Posterior vena cava (tissue), 2 donors: ENCODE measurements around the gene ZCCHC4. TPM values are rescaled to one million over a fixed set of nuclear protein-coding genes. Genes with fewer than 3 reads are reported as not detected.
"Not testable (repeated sequence)": the region's sequence is repeated elsewhere in the genome, so short reads cannot be mapped to it uniquely, and the experiment has no call there.

Experiments used
- DNase-seq: peaks from one replicate; pipeline ENCODE4 v3.0.0-alpha.2; 2020; ENCODE audit warnings: low spot score
- intact Hi-C, 2 donors: fragments of 100-400 bp; cut with DNase I; formaldehyde crosslinking; loops; one replicate each; pipeline versions ENCODE4 v1.14.1 to v1.14.2; 2022 to 2023
- total RNA-seq, 2 donors: library from RNA; stranded (reverse); fragmentation: NEBNext Ultra II Directional; extraction: Animal tissue kit (Norgen Biotek cat#: 25700); gene quantifications; one replicate each; pipeline ENCODE4 v1.2.1, GENCODE V29; 2021
- donor health status: DM: yes; HTN: yes; CAD: no.
- donor health status: DM: yes; HTN: yes; CAD: no.

The ZCCHC4 gene
- total RNA-seq, 2 donors from 2014 or later: 8.6 to 9.7 TPM

DNA sequence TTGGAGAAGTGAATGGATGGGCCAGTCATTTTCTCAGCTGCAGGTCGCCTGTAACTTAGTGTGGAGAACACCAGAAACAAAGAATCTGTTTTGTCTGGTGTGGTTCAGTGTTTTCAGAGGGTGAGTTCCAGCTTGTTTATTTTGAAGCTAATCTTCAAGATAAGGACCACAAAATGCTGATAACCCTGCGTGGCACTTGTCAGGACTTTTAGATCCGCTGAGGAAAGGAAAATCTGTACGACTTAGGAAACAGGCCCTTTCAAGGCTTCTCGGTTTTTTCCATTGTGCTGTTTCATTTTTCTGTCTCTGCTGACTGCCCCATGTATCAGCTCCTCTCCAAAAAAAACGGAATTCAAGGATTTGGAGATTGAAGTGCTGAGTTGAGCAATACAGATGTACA is 55.7 kb downstream of the ZCCHC4 start:
- no peak for DNase-seq
- intact Hi-C loops: no loop called here

GRCh38 chr4:25370242-25370641 is 57.7 kb downstream of the ZCCHC4 start:
- intact Hi-C loops: no loop called here
- no peak for DNase-seq

- intact Hi-C loops, DNase-seq: not testable (repeated sequence)
Measured at GRCh38 chr4:25372549-25372948, 60.0 kb downstream of the ZCCHC4 start.

- DNase-seq: peak; percentile 99
- intact Hi-C loops: no loop called here
Measured at GRCh38 chr4:25376754-25377571, 64.4 kb downstream of the ZCCHC4 start, which contains the start of gene ANAPC4. ANAPC4 (plus strand) TSS chr4:25377263; CDS start chr4:25377428, 165 bp downstream.

DNA sequence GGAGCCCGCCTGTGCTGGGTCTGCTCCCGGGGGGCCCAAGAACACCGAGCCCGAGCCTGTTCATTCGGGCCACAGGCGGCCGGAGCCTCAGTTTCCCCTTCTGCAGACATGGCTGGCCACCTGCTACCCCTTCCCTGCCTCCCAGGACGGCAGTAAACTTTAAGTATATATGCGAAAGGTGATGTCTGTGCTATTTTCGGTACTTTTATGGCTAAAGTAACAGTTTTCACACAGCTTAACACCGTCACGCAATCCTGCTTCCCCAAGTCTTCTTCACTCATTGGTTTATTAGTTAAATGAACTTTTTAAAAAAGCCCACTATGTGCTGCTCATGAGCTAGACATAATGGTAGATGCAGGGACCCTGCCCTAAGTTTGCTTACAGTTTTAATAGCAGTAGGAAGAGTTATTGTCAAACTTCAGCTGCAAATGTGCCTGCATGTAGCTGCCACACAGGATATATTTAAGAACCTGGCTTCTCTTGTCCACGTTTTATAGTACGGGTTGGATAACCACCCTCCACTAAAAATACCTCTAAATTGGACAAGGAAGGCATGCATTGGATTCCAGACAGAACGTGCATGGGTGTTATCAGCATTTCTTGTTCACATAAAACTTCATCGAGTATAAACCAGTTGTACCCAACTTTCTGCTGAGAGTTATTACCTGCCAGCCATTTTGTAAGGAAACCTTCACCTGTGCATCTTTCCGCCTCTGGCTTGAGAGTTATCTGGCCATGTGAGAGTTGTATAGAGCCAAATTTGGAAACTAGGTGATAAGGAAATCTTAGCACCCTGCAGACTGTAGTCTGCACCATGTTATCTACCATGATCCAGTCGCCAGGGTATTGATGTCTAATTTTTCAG is 65.2 kb downstream of the ZCCHC4 start:
- intact Hi-C loops: no loop called here
- no peak for DNase-seq

DNA sequence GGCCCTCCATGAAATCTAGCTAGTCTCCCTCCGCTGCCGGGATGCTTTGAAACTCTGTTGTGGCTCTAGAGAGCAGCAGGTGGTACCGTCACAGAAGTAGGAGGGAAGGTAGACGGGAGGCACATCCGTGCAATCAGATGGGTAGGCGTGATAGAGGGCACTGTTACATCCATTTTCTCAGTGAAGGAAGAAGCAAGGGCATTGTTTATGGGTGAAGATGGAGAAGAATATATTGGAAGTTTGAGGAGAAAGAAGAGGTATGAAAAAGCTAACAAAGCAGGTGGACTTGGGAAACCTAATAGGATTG is 65.8 kb downstream of the ZCCHC4 start:
- intact Hi-C loops: no loop called here
- DNase-seq: no peak

GRCh38 chr4:25379591-25379990 is 67.0 kb downstream of the ZCCHC4 start:
- no peak for DNase-seq
- intact Hi-C loops: no loop called here

GRCh38 chr4:25383647-25384046 is 71.1 kb downstream of the ZCCHC4 start:
- intact Hi-C loops: no loop called here
- peak; percentile 19 for DNase-seq

GRCh38 chr4:25386926-25387325 is 74.4 kb downstream of the ZCCHC4 start:
- intact Hi-C loops: no loop called here
- DNase-seq: no peak

DNA sequence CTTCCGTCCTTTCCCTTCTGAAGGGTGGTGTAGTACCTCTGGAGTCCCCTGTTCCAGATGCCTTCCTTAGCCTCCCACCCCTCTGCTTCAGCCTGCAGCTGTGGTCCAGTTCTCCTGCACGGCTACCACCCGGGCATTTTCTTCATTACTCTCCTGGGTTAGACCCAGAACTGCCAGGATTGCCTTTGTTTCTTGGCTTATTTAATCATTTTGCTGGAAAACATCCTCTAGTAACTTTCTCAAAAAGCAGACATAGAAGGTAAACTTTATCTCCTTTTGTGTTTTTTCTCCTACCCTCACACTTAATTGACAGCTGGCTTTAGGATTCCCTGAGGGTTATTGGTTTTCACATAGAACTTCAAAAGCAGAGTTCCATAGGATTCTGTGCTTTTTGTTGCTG is 84.7 kb downstream of the ZCCHC4 start:
- intact Hi-C loops: no loop called here
- DNase-seq: no peak

DNA sequence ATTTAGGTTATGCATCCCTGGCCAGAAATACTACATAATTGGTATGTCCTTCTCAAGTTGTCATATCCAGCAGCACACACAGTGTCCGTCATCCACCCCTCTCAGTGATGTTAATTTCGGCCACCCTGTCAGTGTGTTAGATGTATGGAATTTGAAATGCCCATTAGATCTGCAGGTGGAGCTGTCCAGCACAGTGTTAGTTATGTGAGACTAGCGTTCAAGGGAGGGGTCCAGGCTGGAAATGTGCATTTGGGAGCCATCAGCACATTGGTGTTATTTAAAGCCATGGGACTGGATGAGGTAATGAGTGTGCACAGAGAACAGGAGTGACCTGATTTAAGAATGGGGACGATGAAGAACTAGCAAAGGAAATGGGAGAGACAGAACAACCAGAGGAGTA is 86.9 kb downstream of the ZCCHC4 start:
- intact Hi-C loops: no loop called here
- DNase-seq: no peak

DNA sequence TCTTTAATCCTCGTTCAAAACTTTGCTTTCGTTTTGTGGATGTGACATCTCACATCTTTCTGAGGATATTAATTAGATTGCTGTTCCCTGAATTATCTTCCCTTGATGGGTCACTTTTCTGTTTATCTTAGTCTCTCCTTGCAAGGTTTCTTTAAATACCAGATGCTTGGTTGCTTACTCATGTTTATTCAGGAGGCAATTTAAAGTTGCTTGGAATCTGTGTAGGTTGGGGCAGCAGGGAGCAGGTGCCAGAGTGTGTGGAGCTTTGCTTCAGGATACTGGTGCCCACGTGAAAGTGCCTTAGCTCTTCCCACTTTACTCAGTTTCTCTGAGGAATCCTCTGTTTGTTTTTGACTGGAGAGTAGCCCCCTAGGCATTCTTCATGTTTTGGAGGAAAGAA is 88.5 kb downstream of the ZCCHC4 start:
- intact Hi-C loops: no loop called here
- DNase-seq: no peak

GRCh38 chr4:25402521-25402920 is 89.9 kb downstream of the ZCCHC4 start:
- no peak for DNase-seq
- intact Hi-C loops: no loop called here

DNA sequence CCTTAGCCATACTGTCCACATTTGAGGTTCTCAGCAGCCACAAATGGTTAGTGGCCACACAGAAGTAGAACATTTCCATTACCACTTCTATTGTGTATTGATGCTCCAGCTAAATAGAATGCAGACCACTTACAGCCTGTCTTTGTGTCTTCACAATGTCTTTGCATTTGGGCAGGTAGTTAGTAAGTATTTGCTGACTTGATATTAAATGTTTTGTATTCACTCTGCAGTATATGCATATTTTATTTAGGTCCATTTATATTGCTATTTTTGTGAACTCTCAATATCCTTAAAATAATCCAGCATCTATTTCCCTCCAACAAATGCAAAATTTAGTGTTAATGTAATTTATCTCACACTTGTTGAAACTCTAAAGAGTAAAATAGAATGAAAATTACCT is 91.1 kb downstream of the ZCCHC4 start:
- intact Hi-C loops: no loop called here
- no peak for DNase-seq

DNA sequence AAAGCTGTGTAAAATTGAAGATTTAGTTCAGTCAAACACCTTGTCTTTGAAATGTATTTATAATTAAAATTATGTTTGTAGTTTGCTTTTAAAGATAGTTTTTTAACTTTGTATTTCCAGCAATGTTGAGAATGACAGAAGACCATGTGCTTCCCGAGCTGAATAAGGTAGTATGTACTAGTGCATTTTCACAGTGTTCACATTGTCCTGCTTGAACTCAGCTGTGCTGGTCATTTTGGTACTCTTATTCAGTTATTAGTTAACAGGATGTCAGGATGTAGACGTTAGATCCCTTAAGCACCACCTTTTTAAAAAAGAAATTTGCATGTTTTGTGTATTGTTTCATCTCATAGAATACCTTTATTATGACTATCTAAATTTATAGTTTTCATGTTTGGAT is 92.9 kb downstream of the ZCCHC4 start:
- intact Hi-C loops: no loop called here
- DNase-seq: no peak

DNA sequence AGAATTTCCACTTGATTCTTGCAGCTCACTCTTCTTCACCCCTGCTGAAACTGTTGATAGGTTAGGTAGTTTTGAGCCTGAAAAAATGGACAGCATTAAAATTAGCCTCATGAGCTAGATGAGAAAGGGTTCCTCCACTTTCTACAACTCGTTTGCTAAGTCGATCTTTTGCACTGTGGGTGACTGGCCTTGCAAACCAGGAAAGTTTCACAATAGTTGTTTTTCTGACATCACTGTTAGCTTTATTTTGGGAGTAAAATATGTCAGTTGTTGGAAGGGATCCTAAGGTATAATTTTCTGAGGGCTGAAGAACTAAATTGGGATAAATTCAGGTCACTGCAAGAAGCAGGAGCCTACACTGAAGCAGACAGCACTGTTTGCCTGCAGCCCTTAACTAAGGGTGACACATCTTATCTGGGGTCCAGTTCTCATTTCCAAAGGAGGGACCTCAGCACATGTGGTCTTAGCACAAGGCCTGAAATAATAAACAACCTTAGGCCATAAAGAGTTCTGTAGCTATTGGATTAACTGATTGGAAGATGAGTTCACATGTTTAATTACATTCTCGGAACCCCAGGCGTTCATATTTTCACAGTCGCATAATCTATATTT is 93.6 kb downstream of the ZCCHC4 start:
- intact Hi-C loops: no loop called here
- no peak for DNase-seq

GRCh38 chr4:25410820-25411529 is 98.4 kb downstream of the ZCCHC4 start:
- DNase-seq: no peak
- intact Hi-C loops: no loop called here

GRCh38 chr4:25413261-25413660 is 100.7 kb downstream of the ZCCHC4 start:
- DNase-seq: no peak
- intact Hi-C loops: no loop called here

DNA sequence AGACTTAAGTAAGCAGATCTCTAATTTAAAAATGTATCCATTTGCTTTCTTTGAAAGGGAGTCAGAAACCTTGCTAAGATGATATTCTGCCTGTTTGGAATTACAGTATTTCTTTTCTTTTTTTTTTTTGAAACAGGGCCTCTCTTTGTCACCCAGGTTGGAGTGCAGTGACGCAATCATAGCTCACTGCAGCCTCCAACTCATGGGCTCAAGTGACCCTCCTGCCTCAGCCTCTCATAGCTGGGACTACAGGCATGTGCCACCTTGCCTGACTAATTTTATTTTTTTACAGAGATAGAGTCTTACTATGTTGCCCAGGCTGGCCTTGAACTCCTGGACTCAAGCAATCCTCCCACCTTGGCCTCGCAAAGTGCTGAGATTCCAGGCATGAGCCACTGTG is 104.4 kb downstream of the ZCCHC4 start:
- intact Hi-C loops: no loop called here
- DNase-seq: no peak
